ENCODE measurements around the gene PRPS2.

The PRPS2 gene

GRCh38 chrX:12771445-12772069, 19.7 kb upstream of the PRPS2 start:
- Histone ChIP-seq H3K9ac (ENCODE audit: low read depth, low read length, poor library complexity, severe bottlenecking) (no peak overlapping the region), H3F3A (ENCODE audit: low read depth) (no peaks in the 10 kb centered on the region), H3K4me2 (ENCODE audit: low read depth, low read length, poor library complexity, severe bottlenecking) (no peak overlapping the region), H3K4me3 (ENCODE audit: low read length, poor library complexity, severe bottlenecking) (no peak overlapping the region), H3K9me3 (ENCODE audit: insufficient read depth, low read depth, low read length) (no peaks in the 10 kb centered on the region), H3K4me1 (ENCODE audit: insufficient read depth, low read length, poor library complexity, severe bottlenecking) (no peaks in the 10 kb centered on the region), H3K9me2 (replicated peaks; ENCODE audit: low read depth, low read length) (no peaks in the 10 kb centered on the region), H3K27me3 (ENCODE audit: insufficient read depth, low read length, poor library complexity, severe bottlenecking) (no peaks in the 10 kb centered on the region), H2AFZ (ENCODE audit: low read length) (no peak overlapping the region), H4K20me1 (ENCODE audit: insufficient read depth, low read length, poor library complexity, severe bottlenecking) (no peaks in the 10 kb centered on the region), H3K36me3 (ENCODE audit: insufficient read depth, low read length) (no peaks in the 10 kb centered on the region), H3K79me2 (ENCODE audit: insufficient read depth, low read length) (no peaks in the 10 kb centered on the region)
- TF ChIP-seq CTCF (conservative IDR thresholded peaks at IDR 0.05; ENCODE audit: low read length) (peak; percentile 52), EZH2phosphoT487 (IDR thresholded peaks at IDR 0.05; ENCODE audit: borderline replicate concordance) (no peak)

GRCh38 chrX:12777670-12778069, 13.5 kb upstream of the PRPS2 start:
- Histone ChIP-seq H3K27me3 (ENCODE audit: insufficient read depth, low read length, poor library complexity, severe bottlenecking) (no peaks in the 10 kb centered on the region), H2AFZ (ENCODE audit: low read length) (no peak overlapping the region), H3K9me2 (replicated peaks; ENCODE audit: low read depth, low read length) (no peaks in the 10 kb centered on the region), H3K9me3 (ENCODE audit: insufficient read depth, low read depth, low read length) (no peaks in the 10 kb centered on the region), H3F3A (ENCODE audit: low read depth) (no peaks in the 10 kb centered on the region), H3K79me2 (ENCODE audit: insufficient read depth, low read length) (no peaks in the 10 kb centered on the region), H3K4me2 (ENCODE audit: low read depth, low read length, poor library complexity, severe bottlenecking) (no peak overlapping the region), H4K20me1 (ENCODE audit: insufficient read depth, low read length, poor library complexity, severe bottlenecking) (no peaks in the 10 kb centered on the region), H3K4me3 (ENCODE audit: low read length, poor library complexity, severe bottlenecking) (no peak overlapping the region), H3K9ac (ENCODE audit: low read depth, low read length, poor library complexity, severe bottlenecking) (no peak overlapping the region), H3K36me3 (ENCODE audit: insufficient read depth, low read length) (no peaks in the 10 kb centered on the region), H3K4me1 (ENCODE audit: insufficient read depth, low read length, poor library complexity, severe bottlenecking) (no peaks in the 10 kb centered on the region)
- TF ChIP-seq CTCF (conservative IDR thresholded peaks at IDR 0.05; ENCODE audit: low read length) (no peak), EZH2phosphoT487 (IDR thresholded peaks at IDR 0.05; ENCODE audit: borderline replicate concordance) (no peak)

- H3K9me2 ChIP-seq (replicated peaks; ENCODE audit: low read depth, low read length) = no peaks in the 10 kb centered on the region
- H3K9me3 ChIP-seq (ENCODE audit: insufficient read depth, low read depth, low read length) = no peaks in the 10 kb centered on the region
- TF ChIP-seq EZH2phosphoT487 (IDR thresholded peaks at IDR 0.05; ENCODE audit: borderline replicate concordance) (no peak), CTCF (conservative IDR thresholded peaks at IDR 0.05; ENCODE audit: low read length) (no peak)
- H4K20me1 ChIP-seq (ENCODE audit: insufficient read depth, low read length, poor library complexity, severe bottlenecking) = no peaks in the 10 kb centered on the region
- no peaks in the 10 kb centered on the region for H3K4me1 ChIP-seq (ENCODE audit: insufficient read depth, low read length, poor library complexity, severe bottlenecking)
- H2AFZ ChIP-seq (ENCODE audit: low read length) = no peak overlapping the region
- H3K4me3 ChIP-seq (ENCODE audit: low read length, poor library complexity, severe bottlenecking) = no peak overlapping the region
- no peaks in the 10 kb centered on the region for H3F3A ChIP-seq (ENCODE audit: low read depth)
- no peaks in the 10 kb centered on the region for H3K79me2 ChIP-seq (ENCODE audit: insufficient read depth, low read length)
- no peaks in the 10 kb centered on the region for H3K36me3 ChIP-seq (ENCODE audit: insufficient read depth, low read length)
- no peak overlapping the region for H3K9ac ChIP-seq (ENCODE audit: low read depth, low read length, poor library complexity, severe bottlenecking)
- no peaks in the 10 kb centered on the region for H3K27me3 ChIP-seq (ENCODE audit: insufficient read depth, low read length, poor library complexity, severe bottlenecking)
- no peak overlapping the region for H3K4me2 ChIP-seq (ENCODE audit: low read depth, low read length, poor library complexity, severe bottlenecking)
Observed at GRCh38 chrX:12779534-12779933, 11.7 kb upstream of the PRPS2 start.

Data from Loucy (cell line).